Measurements from ENCODE around the gene CRACR2A.
A peak's percentile ranks its signal among the peaks of the same experiment; 100 is the strongest.

Gene CRACR2A

GRCh38 chr12:3752096-3752709 is 706 bp downstream of the CRACR2A start:
- no peaks in the 10 kb centered on the region for H3K27me3 ChIP-seq (ENCODE audit: control insufficient read depth in 2 of 2, insufficient read depth in 2 of 2, low read length in 2 of 2)
- H3K9ac ChIP-seq (ENCODE audit: low read depth in 1 of 2, low read length in 2 of 2), result peak overlapping the region; percentile 24 to 82
- peak overlapping the region; percentile 75 to 86 for H3K27ac ChIP-seq (ENCODE audit: low read depth in 2 of 2, low read length in 2 of 2)
- H3K9me3 ChIP-seq (ENCODE audit: control insufficient read depth in 2 of 2, low read length in 2 of 2), result no peaks in the 10 kb centered on the region
- H3K4me3 ChIP-seq (ENCODE audit: low read length in 2 of 2), result peak overlapping the region; percentile 77 to 84
- H3K36me3 ChIP-seq (ENCODE audit: control insufficient read depth in 2 of 2, insufficient read depth in 2 of 2, low read length in 2 of 2), result no peaks in the 10 kb centered on the region
- H3K4me1 ChIP-seq (ENCODE audit: control insufficient read depth in 2 of 2, insufficient read depth in 2 of 2, low read length in 2 of 2), result peaks cover 24 to 52% of the 10 kb centered on the region in 2 donors

DNA sequence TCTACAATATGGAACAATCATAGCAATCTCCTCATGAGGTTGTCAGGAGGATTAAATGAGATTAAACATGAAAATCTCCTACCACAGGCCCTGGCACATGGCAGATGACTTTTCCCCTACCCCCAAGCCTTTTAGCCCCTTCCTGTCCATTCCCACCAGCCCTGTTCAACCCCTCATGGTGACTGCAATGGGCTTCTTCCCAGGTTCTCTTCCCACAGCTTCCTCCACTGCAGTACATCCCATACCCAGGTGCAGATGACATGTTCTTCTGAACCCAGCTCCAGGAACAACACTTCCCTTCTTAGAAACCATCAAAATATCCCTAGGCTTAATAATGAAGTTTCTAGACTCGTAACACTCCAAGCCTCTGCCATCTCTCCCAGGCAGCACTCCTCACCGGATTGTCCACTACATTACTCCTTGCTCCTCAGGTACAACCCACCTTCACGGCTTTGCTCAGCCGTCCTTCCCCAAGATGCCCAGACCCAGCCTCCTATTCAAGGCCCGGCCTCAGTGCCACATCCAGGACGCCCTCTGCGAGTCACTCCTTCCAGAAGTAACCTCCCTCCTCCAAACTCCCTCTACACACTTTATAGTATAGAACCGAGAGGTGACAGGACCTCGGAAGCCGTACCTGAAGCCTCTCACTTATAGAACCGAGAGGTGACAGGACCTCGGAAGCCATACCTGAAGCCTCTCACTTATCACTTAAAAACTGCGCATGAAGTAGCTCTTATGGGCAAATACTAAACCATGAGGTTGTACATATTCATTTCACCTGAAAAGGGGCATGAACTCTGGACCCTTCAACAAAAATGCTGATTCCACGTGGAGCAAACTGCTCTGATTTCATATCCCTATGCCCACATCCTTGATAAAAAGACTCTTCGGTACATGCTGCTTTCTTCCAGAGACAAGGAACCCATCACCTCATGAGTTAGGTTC is 1.5 kb downstream of the CRACR2A start:
- H3K27ac ChIP-seq (ENCODE audit: low read depth in 2 of 2, low read length in 2 of 2), result peak overlapping the region; percentile 75 to 86
- peak overlapping the region; percentile 77 to 84 for H3K4me3 ChIP-seq (ENCODE audit: low read length in 2 of 2)
- H3K4me1 ChIP-seq (ENCODE audit: control insufficient read depth in 2 of 2, insufficient read depth in 2 of 2, low read length in 2 of 2), result peaks cover 20 to 47% of the 10 kb centered on the region in 2 donors

DNA sequence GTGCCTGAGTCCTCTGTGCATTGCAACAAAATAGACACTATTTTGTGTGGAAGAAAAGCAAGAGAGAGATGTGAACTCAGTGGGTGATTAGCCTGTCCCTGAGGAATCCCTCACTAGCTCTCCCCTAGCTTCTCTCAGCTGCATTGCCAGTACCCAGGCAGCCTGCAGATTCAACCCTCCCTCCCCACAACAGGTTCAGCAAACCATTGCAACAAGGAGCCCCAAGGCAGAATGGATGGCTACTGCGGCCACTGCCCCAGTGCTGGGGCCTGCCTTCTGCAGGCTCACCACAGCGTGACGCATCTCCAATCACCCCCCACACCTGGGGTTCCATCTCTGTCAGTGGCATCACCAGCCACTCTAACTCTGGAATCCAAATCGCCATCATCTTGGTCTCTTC is 2.3 kb downstream of the CRACR2A start:
- no peak overlapping the region for H3K4me3 ChIP-seq (ENCODE audit: low read length in 2 of 2)
- no peaks in the 10 kb centered on the region for H3K9me3 ChIP-seq (ENCODE audit: control insufficient read depth in 2 of 2, low read length in 2 of 2)
- H3K27me3 ChIP-seq (ENCODE audit: control insufficient read depth in 2 of 2, insufficient read depth in 2 of 2, low read length in 2 of 2), result no peaks in the 10 kb centered on the region
- H3K36me3 ChIP-seq (ENCODE audit: control insufficient read depth in 2 of 2, insufficient read depth in 2 of 2, low read length in 2 of 2), result peaks cover 0 to 4% of the 10 kb centered on the region in 2 donors
- H3K27ac ChIP-seq (ENCODE audit: low read depth in 2 of 2, low read length in 2 of 2), result no peak overlapping the region
- H3K9ac ChIP-seq (ENCODE audit: low read depth in 1 of 2, low read length in 2 of 2), result no peak overlapping the region
- peaks cover 20 to 45% of the 10 kb centered on the region in 2 donors for H3K4me1 ChIP-seq (ENCODE audit: control insufficient read depth in 2 of 2, insufficient read depth in 2 of 2, low read length in 2 of 2)

More for the DNA sequence above, 1.5 kb downstream of the CRACR2A start:
- Histone ChIP-seq H3K9ac (ENCODE audit: low read depth in 1 of 2, low read length in 2 of 2) (peak overlapping the region in 1 of 2 donors; percentile 82), H3K36me3 (ENCODE audit: control insufficient read depth in 2 of 2, insufficient read depth in 2 of 2, low read length in 2 of 2) (peaks cover 0 to 4% of the 10 kb centered on the region in 2 donors), H3K9me3 (ENCODE audit: control insufficient read depth in 2 of 2, low read length in 2 of 2) (no peaks in the 10 kb centered on the region), H3K27me3 (ENCODE audit: control insufficient read depth in 2 of 2, insufficient read depth in 2 of 2, low read length in 2 of 2) (no peaks in the 10 kb centered on the region)

DNA sequence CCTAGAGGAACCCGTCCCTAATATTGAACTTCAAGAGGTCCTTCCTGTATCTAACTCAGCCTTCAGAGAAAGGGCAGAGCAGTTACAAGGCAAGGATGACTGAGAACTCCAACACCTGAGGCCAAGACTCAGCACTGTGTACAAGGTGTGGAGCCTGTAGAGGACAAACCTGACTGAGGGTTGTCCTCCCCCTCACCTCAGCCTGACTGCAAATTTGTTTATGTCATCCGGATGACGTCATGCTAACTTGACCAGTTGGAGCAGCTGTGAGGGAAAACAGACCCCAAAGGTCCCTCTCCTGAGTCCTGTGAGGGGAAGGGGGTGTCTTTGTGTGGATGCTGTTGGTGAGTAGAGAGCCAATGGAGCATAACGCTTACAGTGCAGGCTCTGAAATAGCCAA is 4.3 kb downstream of the CRACR2A start:
- Histone ChIP-seq H3K4me1 (ENCODE audit: control insufficient read depth in 2 of 2, insufficient read depth in 2 of 2, low read length in 2 of 2) (peaks cover 18 to 40% of the 10 kb centered on the region in 2 donors), H3K9ac (ENCODE audit: low read depth in 1 of 2, low read length in 2 of 2) (peak overlapping the region in 1 of 2 donors; percentile 5), H3K9me3 (ENCODE audit: control insufficient read depth in 2 of 2, low read length in 2 of 2) (no peaks in the 10 kb centered on the region), H3K4me3 (ENCODE audit: low read length in 2 of 2) (no peak overlapping the region), H3K36me3 (ENCODE audit: control insufficient read depth in 2 of 2, insufficient read depth in 2 of 2, low read length in 2 of 2) (peaks cover 0 to 4% of the 10 kb centered on the region in 2 donors), H3K27me3 (ENCODE audit: control insufficient read depth in 2 of 2, insufficient read depth in 2 of 2, low read length in 2 of 2) (no peaks in the 10 kb centered on the region), H3K27ac (ENCODE audit: low read depth in 2 of 2, low read length in 2 of 2) (peak overlapping the region; percentile 75 to 77)

- Histone ChIP-seq H3K9me3 (ENCODE audit: control insufficient read depth in 2 of 2, low read length in 2 of 2) (no peaks in the 10 kb centered on the region), H3K27ac (ENCODE audit: low read depth in 2 of 2, low read length in 2 of 2) (peak overlapping the region; percentile 75 to 77), H3K4me3 (ENCODE audit: low read length in 2 of 2) (no peak overlapping the region), H3K36me3 (ENCODE audit: control insufficient read depth in 2 of 2, insufficient read depth in 2 of 2, low read length in 2 of 2) (peaks cover 0 to 4% of the 10 kb centered on the region in 2 donors), H3K9ac (ENCODE audit: low read depth in 1 of 2, low read length in 2 of 2) (peak overlapping the region in 1 of 2 donors; percentile 13), H3K4me1 (ENCODE audit: control insufficient read depth in 2 of 2, insufficient read depth in 2 of 2, low read length in 2 of 2) (peaks cover 12 to 35% of the 10 kb centered on the region in 2 donors), H3K27me3 (ENCODE audit: control insufficient read depth in 2 of 2, insufficient read depth in 2 of 2, low read length in 2 of 2) (no peaks in the 10 kb centered on the region)
These were observed 4.8 kb downstream of the CRACR2A start for GRCh38 chr12:3747976-3748619.

DNA sequence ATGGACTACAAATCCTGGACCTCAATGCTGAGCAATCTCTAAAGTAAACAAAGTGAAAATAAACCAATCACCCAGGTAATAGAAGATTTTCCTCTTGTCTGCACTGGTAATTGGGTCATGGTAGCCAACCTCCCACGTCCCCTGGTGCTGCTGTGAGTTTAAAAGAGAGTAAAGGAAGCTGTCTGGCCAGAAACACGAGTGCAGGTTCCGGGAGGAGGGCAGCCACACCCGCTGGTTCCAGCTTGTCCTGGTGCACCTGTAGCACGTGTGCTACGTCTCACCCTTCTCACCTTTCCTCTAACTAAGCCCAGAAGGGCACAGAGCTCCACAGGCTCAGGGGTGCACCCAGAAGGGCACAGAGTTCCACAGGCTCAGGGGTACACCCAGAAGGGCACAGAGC is 5.4 kb downstream of the CRACR2A start:
- Histone ChIP-seq H3K27ac (ENCODE audit: low read depth in 2 of 2, low read length in 2 of 2) (peak overlapping the region; percentile 75 to 77), H3K27me3 (ENCODE audit: control insufficient read depth in 2 of 2, insufficient read depth in 2 of 2, low read length in 2 of 2) (no peaks in the 10 kb centered on the region), H3K36me3 (ENCODE audit: control insufficient read depth in 2 of 2, insufficient read depth in 2 of 2, low read length in 2 of 2) (peaks cover 0 to 4% of the 10 kb centered on the region in 2 donors), H3K4me1 (ENCODE audit: control insufficient read depth in 2 of 2, insufficient read depth in 2 of 2, low read length in 2 of 2) (peaks cover 12 to 33% of the 10 kb centered on the region in 2 donors), H3K9ac (ENCODE audit: low read depth in 1 of 2, low read length in 2 of 2) (peak overlapping the region in 1 of 2 donors; percentile 13), H3K4me3 (ENCODE audit: low read length in 2 of 2) (no peak overlapping the region), H3K9me3 (ENCODE audit: control insufficient read depth in 2 of 2, low read length in 2 of 2) (no peaks in the 10 kb centered on the region)

- Histone ChIP-seq H3K4me1 (ENCODE audit: control insufficient read depth in 2 of 2, insufficient read depth in 2 of 2, low read length in 2 of 2) (peaks cover 12 to 25% of the 10 kb centered on the region in 2 donors), H3K9ac (ENCODE audit: low read depth in 1 of 2, low read length in 2 of 2) (no peak overlapping the region), H3K27me3 (ENCODE audit: control insufficient read depth in 2 of 2, insufficient read depth in 2 of 2, low read length in 2 of 2) (no peaks in the 10 kb centered on the region), H3K36me3 (ENCODE audit: control insufficient read depth in 2 of 2, insufficient read depth in 2 of 2, low read length in 2 of 2) (peaks cover 0 to 4% of the 10 kb centered on the region in 2 donors), H3K27ac (ENCODE audit: low read depth in 2 of 2, low read length in 2 of 2) (peak overlapping the region; percentile 56 to 77), H3K9me3 (ENCODE audit: control insufficient read depth in 2 of 2, low read length in 2 of 2) (no peaks in the 10 kb centered on the region), H3K4me3 (ENCODE audit: low read length in 2 of 2) (no peak overlapping the region)
These were observed 6.2 kb downstream of the CRACR2A start for GRCh38 chr12:3746758-3747157.

DNA sequence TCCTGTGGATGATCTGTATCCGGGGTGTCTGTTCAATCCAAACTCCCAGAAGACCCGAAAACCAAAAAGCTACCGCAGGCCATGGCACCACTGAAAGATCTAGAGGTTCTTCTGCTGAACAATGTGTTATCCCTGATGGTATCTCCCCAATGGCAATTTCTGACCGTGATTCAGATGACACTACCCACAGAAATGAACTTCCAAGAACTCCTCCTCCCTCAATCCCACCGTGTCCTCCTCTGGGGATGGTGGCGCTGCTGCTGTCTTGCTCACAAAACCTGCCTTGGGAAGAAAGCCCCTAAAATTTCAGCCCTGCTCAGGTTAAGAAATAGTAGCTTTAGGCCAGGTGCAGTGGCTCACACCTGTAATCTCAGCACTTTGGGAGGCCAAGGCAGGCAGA is 7.8 kb downstream of the CRACR2A start:
- H3K4me1 ChIP-seq (ENCODE audit: control insufficient read depth in 2 of 2, insufficient read depth in 2 of 2, low read length in 2 of 2), result peaks cover 17 to 33% of the 10 kb centered on the region in 2 donors
- no peak overlapping the region for H3K9ac ChIP-seq (ENCODE audit: low read depth in 1 of 2, low read length in 2 of 2)
- no peaks in the 10 kb centered on the region for H3K9me3 ChIP-seq (ENCODE audit: control insufficient read depth in 2 of 2, low read length in 2 of 2)
- H3K4me3 ChIP-seq (ENCODE audit: low read length in 2 of 2), result no peak overlapping the region
- no peak overlapping the region for H3K27ac ChIP-seq (ENCODE audit: low read depth in 2 of 2, low read length in 2 of 2)
- no peaks in the 10 kb centered on the region for H3K27me3 ChIP-seq (ENCODE audit: control insufficient read depth in 2 of 2, insufficient read depth in 2 of 2, low read length in 2 of 2)
- H3K36me3 ChIP-seq (ENCODE audit: control insufficient read depth in 2 of 2, insufficient read depth in 2 of 2, low read length in 2 of 2), result peaks cover 0 to 4% of the 10 kb centered on the region in 2 donors

GRCh38 chr12:3744229-3744901 is 8.5 kb downstream of the CRACR2A start:
- peaks cover 17 to 33% of the 10 kb centered on the region in 2 donors for H3K4me1 ChIP-seq (ENCODE audit: control insufficient read depth in 2 of 2, insufficient read depth in 2 of 2, low read length in 2 of 2)
- no peaks in the 10 kb centered on the region for H3K9me3 ChIP-seq (ENCODE audit: control insufficient read depth in 2 of 2, low read length in 2 of 2)
- H3K9ac ChIP-seq (ENCODE audit: low read depth in 1 of 2, low read length in 2 of 2), result no peak overlapping the region
- no peak overlapping the region for H3K4me3 ChIP-seq (ENCODE audit: low read length in 2 of 2)
- H3K27ac ChIP-seq (ENCODE audit: low read depth in 2 of 2, low read length in 2 of 2), result no peak overlapping the region
- H3K36me3 ChIP-seq (ENCODE audit: control insufficient read depth in 2 of 2, insufficient read depth in 2 of 2, low read length in 2 of 2), result peaks cover 0 to 4% of the 10 kb centered on the region in 2 donors
- H3K27me3 ChIP-seq (ENCODE audit: control insufficient read depth in 2 of 2, insufficient read depth in 2 of 2, low read length in 2 of 2), result no peaks in the 10 kb centered on the region

Measured in mucosa of rectum (tissue), 2 donors.